ENCODE results near the gene GCNA.

GCNA gene

DNA sequence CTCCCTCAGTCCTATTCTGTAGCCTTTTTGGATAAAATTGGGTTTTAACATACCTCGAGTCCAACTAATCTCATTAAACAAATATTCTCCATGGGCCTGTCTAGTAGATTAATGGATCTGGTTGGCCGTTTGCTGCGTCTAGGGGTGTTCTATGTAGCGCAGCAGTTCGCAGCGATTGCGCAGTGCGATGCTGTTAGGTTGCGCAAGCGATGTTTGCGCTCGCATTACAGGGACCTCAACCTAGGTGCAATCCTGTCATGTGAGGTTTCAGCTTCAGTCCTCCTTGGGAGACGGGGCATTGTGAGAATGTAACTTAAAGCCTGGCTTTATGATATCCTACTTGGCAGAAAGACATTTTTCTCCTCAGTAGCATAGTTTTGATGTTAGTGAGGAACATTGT is 31.4 kb upstream of the GCNA start:
- H3K9me3 ChIP-seq (ENCODE audit: insufficient read depth, low read depth, low read length) = no peaks in the 10 kb centered on the region
- H3K4me2 ChIP-seq (ENCODE audit: low read depth, low read length, poor library complexity, severe bottlenecking) = no peak overlapping the region
- peaks cover 5% of the 10 kb centered on the region for H3K4me1 ChIP-seq (ENCODE audit: insufficient read depth, low read length, poor library complexity, severe bottlenecking)
- peaks cover 83% of the 10 kb centered on the region for H3K79me2 ChIP-seq (ENCODE audit: insufficient read depth, low read length)
- no peaks in the 10 kb centered on the region for H3F3A ChIP-seq (ENCODE audit: low read depth)
- no peaks in the 10 kb centered on the region for H3K9me2 ChIP-seq (replicated peaks; ENCODE audit: low read depth, low read length)
- no peak overlapping the region for H3K4me3 ChIP-seq (ENCODE audit: low read length, poor library complexity, severe bottlenecking)
- H3K27me3 ChIP-seq (ENCODE audit: insufficient read depth, low read length, poor library complexity, severe bottlenecking) = no peaks in the 10 kb centered on the region
- H4K20me1 ChIP-seq (ENCODE audit: insufficient read depth, low read length, poor library complexity, severe bottlenecking) = peaks cover 73% of the 10 kb centered on the region
- no peak overlapping the region for H3K9ac ChIP-seq (ENCODE audit: low read depth, low read length, poor library complexity, severe bottlenecking)
- TF ChIP-seq EZH2phosphoT487 (IDR thresholded peaks at IDR 0.05; ENCODE audit: borderline replicate concordance) = no peak
- TF ChIP-seq, protein P1, sequence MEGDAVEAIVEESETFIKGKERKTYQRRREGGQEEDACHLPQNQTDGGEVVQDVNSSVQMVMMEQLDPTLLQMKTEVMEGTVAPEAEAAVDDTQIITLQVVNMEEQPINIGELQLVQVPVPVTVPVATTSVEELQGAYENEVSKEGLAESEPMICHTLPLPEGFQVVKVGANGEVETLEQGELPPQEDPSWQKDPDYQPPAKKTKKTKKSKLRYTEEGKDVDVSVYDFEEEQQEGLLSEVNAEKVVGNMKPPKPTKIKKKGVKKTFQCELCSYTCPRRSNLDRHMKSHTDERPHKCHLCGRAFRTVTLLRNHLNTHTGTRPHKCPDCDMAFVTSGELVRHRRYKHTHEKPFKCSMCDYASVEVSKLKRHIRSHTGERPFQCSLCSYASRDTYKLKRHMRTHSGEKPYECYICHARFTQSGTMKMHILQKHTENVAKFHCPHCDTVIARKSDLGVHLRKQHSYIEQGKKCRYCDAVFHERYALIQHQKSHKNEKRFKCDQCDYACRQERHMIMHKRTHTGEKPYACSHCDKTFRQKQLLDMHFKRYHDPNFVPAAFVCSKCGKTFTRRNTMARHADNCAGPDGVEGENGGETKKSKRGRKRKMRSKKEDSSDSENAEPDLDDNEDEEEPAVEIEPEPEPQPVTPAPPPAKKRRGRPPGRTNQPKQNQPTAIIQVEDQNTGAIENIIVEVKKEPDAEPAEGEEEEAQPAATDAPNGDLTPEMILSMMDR (conservative IDR thresholded peaks at IDR 0.05; ENCODE audit: low read length) = no peak
- peaks cover 80% of the 10 kb centered on the region; the same call in 1 of the 2 replicates for H3K36me3 ChIP-seq (ENCODE audit: insufficient read depth, low read length)
- H2AFZ ChIP-seq (ENCODE audit: low read length) = no peak overlapping the region

DNA sequence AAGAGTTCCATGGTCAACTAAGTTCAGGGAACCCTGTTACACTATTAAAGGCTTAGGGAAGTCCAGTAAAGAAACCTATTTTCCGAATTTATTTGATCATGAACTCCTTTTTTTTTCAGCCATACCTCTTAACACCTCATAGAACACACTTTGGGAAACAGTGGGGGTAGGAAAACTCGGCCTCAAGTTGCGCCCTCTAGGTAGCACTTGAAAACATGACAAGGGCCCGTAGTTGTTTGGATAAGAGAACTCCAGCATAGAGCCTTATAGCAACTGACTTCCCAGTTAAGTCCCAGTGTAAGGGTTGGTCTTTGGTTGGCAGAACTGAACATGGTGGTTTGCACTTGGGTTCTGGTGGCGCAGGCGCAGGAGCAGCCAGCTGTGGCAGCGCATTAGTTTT is 30.9 kb upstream of the GCNA start:
- Histone ChIP-seq H3K9ac (ENCODE audit: low read depth, low read length, poor library complexity, severe bottlenecking) (no peak overlapping the region), H3F3A (ENCODE audit: low read depth) (no peaks in the 10 kb centered on the region), H3K4me3 (ENCODE audit: low read length, poor library complexity, severe bottlenecking) (no peak overlapping the region), H3K79me2 (ENCODE audit: insufficient read depth, low read length) (peaks cover 78% of the 10 kb centered on the region), H4K20me1 (ENCODE audit: insufficient read depth, low read length, poor library complexity, severe bottlenecking) (peaks cover 68% of the 10 kb centered on the region), H3K36me3 (ENCODE audit: insufficient read depth, low read length) (peaks cover 76% of the 10 kb centered on the region; the same call in 1 of the 2 replicates), H3K4me1 (ENCODE audit: insufficient read depth, low read length, poor library complexity, severe bottlenecking) (no peaks in the 10 kb centered on the region), H3K9me3 (ENCODE audit: insufficient read depth, low read depth, low read length) (no peaks in the 10 kb centered on the region), H2AFZ (ENCODE audit: low read length) (no peak overlapping the region), H3K4me2 (ENCODE audit: low read depth, low read length, poor library complexity, severe bottlenecking) (no peak overlapping the region), H3K9me2 (replicated peaks; ENCODE audit: low read depth, low read length) (no peaks in the 10 kb centered on the region), H3K27me3 (ENCODE audit: insufficient read depth, low read length, poor library complexity, severe bottlenecking) (no peaks in the 10 kb centered on the region)
- TF ChIP-seq, protein P1 (conservative IDR thresholded peaks at IDR 0.05; ENCODE audit: low read length) = no peak; the same call in 1 of the 2 replicates
- no peak for TF ChIP-seq EZH2phosphoT487 (IDR thresholded peaks at IDR 0.05; ENCODE audit: borderline replicate concordance)

- Histone ChIP-seq H3K9me2 (replicated peaks; ENCODE audit: low read depth, low read length) (no peaks in the 10 kb centered on the region), H2AFZ (ENCODE audit: low read length) (no peak overlapping the region), H3F3A (ENCODE audit: low read depth) (no peaks in the 10 kb centered on the region), H3K79me2 (ENCODE audit: insufficient read depth, low read length) (peaks cover 57% of the 10 kb centered on the region), H3K36me3 (ENCODE audit: insufficient read depth, low read length) (peaks cover 69% of the 10 kb centered on the region; the same call in 1 of the 2 replicates), H3K4me2 (ENCODE audit: low read depth, low read length, poor library complexity, severe bottlenecking) (no peak overlapping the region), H3K4me3 (ENCODE audit: low read length, poor library complexity, severe bottlenecking) (no peak overlapping the region), H3K9me3 (ENCODE audit: insufficient read depth, low read depth, low read length) (no peaks in the 10 kb centered on the region), H4K20me1 (ENCODE audit: insufficient read depth, low read length, poor library complexity, severe bottlenecking) (peaks cover 46% of the 10 kb centered on the region), H3K9ac (ENCODE audit: low read depth, low read length, poor library complexity, severe bottlenecking) (no peak overlapping the region), H3K4me1 (ENCODE audit: insufficient read depth, low read length, poor library complexity, severe bottlenecking) (no peaks in the 10 kb centered on the region), H3K27me3 (ENCODE audit: insufficient read depth, low read length, poor library complexity, severe bottlenecking) (no peaks in the 10 kb centered on the region)
- TF ChIP-seq, protein P1 (conservative IDR thresholded peaks at IDR 0.05; ENCODE audit: low read length) = no peak
- TF ChIP-seq EZH2phosphoT487 (IDR thresholded peaks at IDR 0.05; ENCODE audit: borderline replicate concordance) = no peak
Measured at GRCh38 chrX:71549986-71550385, 28.3 kb upstream of the GCNA start.

Data from Loucy (cell line).